PC-9 (cell line): ENCODE measurements around the gene CD93.

Experiments
- EZH2 ChIP-seq: fragments of 200-600 bp; sonication (generic); IDR thresholded peaks from 2 replicates; pipeline ENCODE4 v1.8.0; 2017; ENCODE audit warnings: antibody characterized with exemption, low read depth
- TF ChIP-seq, protein P1 (sequence below): fragments of 200-600 bp; sonication (generic); conservative IDR thresholded peaks from 2 replicates; pipeline ENCODE4 v1.6.1; 2017; ENCODE audit warnings: mixed run types, antibody characterized with exemption, mild to moderate bottlenecking, moderate library complexity

DNA sequence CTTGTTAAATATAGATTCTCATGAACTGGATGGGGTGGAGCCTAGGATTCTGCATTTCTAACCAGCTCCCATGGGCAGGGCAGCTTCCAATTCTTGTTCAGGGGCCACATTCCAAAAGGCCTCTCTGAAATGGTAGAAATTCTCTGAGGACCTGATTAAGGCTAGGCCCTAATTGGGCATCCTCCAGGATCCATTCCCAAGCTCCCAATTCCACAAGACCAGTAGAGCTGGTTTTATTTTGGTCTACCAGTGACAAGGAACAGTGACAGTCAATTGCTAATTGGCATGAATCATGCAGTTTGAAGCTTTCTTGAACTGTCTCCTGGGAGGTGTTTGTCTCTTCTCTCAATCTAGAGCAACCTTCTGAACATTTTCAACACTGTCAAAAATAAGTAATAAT lies 39.7 kb downstream of the CD93 start:
- TF ChIP-seq, protein P1, sequence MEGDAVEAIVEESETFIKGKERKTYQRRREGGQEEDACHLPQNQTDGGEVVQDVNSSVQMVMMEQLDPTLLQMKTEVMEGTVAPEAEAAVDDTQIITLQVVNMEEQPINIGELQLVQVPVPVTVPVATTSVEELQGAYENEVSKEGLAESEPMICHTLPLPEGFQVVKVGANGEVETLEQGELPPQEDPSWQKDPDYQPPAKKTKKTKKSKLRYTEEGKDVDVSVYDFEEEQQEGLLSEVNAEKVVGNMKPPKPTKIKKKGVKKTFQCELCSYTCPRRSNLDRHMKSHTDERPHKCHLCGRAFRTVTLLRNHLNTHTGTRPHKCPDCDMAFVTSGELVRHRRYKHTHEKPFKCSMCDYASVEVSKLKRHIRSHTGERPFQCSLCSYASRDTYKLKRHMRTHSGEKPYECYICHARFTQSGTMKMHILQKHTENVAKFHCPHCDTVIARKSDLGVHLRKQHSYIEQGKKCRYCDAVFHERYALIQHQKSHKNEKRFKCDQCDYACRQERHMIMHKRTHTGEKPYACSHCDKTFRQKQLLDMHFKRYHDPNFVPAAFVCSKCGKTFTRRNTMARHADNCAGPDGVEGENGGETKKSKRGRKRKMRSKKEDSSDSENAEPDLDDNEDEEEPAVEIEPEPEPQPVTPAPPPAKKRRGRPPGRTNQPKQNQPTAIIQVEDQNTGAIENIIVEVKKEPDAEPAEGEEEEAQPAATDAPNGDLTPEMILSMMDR, result no peak
- no peak for TF ChIP-seq EZH2
